Stimulated activated CD8-positive, alpha-beta memory T cell treated with anti-CD3 and anti-CD28 coated beads, Interleukin-4, amount 100 ng/mL, for 1 hour (primary cell): Measurements from ENCODE around the gene CLASP1.
"Not testable (repeated sequence)": the region's sequence is repeated elsewhere in the genome, so short reads cannot be mapped to it uniquely, and the experiment has no call there.

Experiments
- DNase-seq, 2 donors: peaks; one replicate each; pipeline ENCODE4 v3.0.0-alpha.2; 2020; ENCODE audit warnings: low read depth in 2 of 2, low spot score in 1 of 2

Gene CLASP1

GRCh38 chr2:121649149-121649595 is at the start of gene CLASP1:
CLASP1 (minus strand) TSS chr2:121649462; CDS start chr2:121605895, 43,567 bp downstream.
- DNase-seq: no peak

DNA sequence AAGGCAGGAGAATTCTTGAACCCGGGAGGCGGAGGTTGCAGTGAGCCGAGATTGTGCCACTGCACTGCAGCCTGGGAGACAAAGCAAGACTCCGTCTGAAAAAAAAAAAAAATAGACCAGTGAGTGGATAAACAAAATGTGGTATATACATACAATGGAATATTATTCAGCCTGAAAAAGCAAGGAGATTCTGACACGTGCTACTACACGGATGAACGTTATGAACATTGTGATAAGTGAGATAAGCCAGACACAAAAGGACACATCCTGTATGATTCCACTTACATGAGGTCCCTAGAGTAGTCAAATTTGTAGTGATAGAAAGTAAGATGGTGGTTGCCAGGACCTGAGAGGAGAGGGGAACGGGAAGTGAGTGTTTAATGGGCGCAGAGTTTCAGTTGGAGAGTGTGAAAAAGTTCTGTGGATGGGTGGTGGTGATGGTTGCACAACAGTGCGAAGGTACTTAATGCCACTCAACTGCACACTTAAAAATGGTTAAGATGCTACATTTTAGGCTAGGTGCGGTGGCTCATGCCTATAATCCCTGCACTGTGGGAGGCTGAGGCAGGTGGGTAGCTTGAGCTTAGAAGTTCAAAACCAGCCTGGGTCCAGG is 49.2 kb upstream of the CLASP1 start:
- no peak for DNase-seq

DNA sequence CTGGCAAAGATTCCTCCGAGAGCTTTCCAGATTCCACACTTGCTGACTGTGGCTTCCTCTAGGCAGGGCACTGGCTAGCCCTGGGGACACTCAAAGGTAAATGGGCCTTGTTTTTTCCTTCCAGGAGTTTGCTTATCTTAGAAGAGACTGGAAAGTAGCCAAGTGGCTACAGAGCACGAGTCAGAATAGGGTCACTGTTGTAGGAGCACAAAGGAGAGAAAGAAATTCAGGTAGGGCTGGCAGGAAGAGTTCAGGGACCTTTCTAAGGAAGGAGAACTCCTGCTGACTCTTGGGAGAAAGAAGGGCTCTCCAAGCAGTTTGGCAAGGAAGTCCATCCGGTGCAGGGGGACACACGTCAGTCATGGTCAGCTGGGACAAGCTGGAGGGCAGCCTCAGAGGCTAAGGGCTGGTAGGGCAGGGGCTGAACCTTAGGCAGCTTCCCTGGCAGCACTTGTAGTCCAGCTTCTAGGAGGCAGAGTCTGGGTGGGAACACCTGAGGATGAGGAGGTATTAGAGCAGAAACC is 47.9 kb upstream of the CLASP1 start:
- no peak for DNase-seq

GRCh38 chr2:121696410-121696930 is 47.2 kb upstream of the CLASP1 start:
- DNase-seq: no peak

DNA sequence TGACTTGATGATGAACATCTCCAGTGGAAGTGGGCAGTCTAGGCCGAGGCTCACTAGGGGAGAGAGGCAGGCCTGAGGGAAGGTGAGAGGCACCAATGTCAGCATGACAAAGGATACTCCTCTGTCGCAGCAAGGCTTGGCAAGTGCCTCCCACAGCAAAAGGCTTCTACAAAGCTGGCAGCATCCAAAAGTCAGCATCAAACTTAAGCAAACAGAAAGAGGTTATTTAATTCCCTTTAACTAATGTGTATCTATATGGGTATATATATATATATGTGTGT is 45.8 kb upstream of the CLASP1 start:
- no peak for DNase-seq

DNA sequence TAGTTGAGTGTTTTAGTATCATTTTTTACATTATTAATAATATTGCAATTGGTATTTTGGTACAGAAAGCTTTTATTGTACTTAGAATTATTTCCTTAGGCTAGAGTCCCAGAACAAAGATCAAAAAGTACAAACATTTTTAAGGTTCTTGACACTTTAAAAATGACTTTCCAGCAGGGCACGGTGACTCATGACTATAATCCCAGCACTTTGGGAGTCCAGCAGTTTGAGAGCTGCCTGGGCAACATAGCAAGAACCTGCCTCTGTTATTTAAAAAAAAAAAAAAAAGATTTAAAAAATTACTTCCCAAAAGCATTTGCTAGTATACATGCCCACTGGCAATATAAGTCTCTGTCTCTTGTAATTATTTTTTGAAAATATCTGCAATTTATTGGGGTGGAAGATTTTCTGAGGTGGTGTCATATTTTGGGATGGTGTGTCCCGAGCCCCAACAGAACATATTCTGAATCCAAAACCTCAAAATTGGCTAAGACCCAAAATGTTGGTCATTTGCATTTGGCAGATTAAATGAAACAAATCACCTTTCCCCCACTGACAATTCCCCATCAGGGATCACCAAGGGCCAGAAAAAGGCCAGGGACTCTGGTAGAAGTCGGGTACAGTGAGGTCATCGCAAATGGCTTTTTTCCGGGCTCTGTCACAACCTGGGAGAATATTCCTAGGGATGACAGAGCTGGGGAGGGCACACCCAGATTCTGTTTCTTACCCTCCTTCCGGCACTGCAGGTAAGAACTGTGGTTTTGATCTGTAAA is 45.3 kb upstream of the CLASP1 start:
- no peak for DNase-seq

GRCh38 chr2:121690572-121690971 is 41.3 kb upstream of the CLASP1 start:
- DNase-seq: not testable (repeated sequence)

- DNase-seq: no peak
These were observed 40.8 kb upstream of the CLASP1 start for GRCh38 chr2:121690095-121690494.

GRCh38 chr2:121689356-121689755 is 40.1 kb upstream of the CLASP1 start:
- DNase-seq: no peak

DNA sequence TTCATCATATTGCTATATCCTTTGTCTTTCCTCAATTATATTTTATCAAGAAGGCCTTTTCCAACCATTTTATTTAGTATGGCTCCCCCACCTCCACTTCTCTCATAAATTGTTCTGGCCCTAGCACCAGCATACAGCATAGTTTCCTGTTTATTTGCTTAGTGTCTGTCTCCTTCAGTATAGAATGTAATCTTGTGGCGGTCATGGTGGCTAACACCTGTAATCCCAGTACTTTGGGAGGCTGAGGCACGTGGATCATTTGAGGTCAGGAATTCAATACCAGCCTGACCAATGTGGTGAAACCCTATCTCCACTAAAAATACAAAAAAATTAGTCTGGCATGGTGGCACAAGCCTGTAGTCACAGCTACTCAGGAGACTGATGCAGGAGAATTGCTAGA is 39.6 kb upstream of the CLASP1 start:
- DNase-seq: no peak

GRCh38 chr2:121686902-121687301 is 37.6 kb upstream of the CLASP1 start:
- no peak for DNase-seq

DNA sequence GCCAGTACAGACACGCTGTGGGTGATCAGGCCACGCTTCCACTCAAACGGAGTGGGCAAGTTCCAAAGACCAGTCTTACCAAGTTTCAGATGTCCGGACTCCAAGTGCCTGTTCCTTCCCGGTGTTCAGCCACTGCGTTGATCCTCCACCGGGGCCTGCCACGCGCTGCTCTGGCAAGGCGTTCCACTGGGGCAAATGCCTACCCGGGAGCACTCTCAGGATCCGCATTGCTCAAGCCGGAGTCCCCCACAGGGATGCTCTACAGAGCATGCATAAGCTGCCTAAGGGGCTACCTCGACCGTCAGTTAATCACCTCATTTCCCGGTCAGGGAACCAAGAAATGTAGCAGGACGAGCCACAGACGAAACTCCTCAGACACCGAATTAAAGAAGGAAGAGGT is 37.0 kb upstream of the CLASP1 start:
- no peak for DNase-seq

DNA sequence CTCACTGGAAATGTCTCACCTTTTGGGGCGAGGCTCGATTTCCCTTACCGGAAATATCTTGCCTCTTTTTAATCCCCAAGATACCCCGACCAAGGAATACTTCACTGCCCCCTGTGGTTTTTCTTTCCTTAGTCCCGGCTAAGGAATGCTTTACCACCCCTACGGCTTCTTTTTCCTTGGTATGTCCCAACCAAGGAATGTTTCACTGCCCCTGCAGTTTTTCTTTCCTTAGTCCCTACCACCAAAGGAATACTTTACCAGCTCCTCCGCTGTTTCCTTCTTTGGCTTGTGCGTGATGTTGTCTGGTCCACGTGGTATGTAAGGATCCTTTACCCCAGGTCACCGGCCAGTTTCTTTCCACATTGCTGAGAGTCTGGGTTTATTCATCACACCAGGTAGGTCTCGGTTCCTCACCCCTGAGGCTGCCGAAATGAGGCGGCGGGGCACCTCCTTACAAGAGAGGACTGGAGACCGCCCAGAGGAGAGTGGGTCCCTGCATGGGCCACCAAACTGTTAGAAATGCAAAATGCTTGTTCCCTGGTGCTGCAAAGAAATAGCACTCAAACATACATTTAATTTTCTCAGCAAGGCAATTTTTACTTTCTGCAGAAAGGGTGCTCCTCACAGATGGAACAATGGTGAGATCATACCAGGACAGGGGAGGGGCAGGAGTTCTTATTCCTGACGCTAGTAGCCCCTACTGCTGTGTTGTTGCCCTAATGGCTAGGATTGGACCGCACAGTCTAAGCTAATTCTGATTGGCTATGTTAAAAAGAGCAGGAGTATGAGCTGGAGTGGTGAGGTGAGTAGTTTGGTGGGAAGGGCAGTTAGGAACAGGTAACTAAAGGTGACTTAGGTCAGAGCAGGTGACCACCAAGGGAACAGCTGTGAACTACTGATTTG is 33.4 kb upstream of the CLASP1 start:
- DNase-seq: no peak

- no peak for DNase-seq
These were observed 28.6 kb upstream of the CLASP1 start for GRCh38 chr2:121677855-121678254.

DNA sequence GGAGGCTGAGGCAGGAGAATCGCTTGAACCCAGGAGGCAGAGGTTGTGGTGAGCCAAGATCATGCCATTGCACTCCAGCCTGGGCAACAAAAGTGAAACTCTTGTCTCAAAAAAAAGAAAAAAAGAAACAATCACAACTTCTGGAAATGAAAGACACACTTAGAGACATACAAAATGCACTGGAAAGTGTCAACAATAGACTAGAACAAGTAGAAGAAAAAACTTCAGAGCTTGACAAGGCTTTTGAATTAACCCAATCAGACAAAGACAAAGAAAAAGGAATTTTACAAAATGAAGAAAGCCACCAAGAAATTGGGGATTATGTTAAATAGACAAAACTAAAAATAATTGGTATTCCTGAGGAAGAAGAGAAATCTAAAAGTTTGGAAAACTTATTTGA is 22.4 kb upstream of the CLASP1 start:
- DNase-seq: not testable (repeated sequence)

GRCh38 chr2:121670181-121670580 is 20.9 kb upstream of the CLASP1 start:
- DNase-seq: no peak

- no peak for DNase-seq
These were observed 18.4 kb upstream of the CLASP1 start for GRCh38 chr2:121667618-121668017.

DNA sequence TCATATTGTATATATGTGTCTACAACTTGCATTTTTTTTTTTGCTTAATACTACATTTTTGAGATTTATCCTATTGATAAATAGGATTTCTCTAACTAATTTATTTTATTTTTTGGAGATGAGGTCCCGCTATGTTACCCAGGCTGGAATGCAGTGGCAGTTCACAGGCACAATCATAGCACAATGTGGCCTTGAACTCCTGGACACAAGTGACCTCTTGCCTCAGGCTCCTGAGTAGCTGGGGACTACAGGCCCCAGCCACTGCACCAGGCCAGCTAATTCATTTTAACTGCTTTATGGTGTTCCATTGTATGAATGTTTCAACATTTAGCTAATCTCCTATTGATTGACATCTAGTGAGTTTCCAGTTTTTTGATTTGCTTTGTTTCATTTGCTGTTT is 16.8 kb upstream of the CLASP1 start:
- no peak for DNase-seq

- DNase-seq: no peak
These were observed 16.2 kb upstream of the CLASP1 start for GRCh38 chr2:121665504-121665903.

GRCh38 chr2:121664713-121665112 is 15.5 kb upstream of the CLASP1 start:
- DNase-seq: no peak

DNA sequence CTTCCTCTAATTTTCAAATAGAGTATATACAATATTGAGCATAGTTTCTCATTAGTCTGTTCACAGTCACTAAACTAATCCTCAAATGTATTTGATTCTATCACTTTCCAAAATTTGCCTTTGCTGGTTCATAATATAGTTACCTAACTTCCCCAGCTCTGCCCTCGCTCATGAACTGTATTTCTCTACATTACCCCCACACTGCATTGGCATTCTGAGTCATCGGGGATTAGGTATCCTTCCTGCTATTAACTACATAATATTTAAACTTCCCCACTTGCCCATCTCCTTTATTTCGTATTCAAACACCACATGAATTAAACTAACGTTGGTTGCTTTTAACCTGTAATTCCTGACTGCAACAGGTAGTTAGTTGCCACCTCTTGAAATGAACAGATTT is 14.8 kb upstream of the CLASP1 start:
- DNase-seq: no peak

DNA sequence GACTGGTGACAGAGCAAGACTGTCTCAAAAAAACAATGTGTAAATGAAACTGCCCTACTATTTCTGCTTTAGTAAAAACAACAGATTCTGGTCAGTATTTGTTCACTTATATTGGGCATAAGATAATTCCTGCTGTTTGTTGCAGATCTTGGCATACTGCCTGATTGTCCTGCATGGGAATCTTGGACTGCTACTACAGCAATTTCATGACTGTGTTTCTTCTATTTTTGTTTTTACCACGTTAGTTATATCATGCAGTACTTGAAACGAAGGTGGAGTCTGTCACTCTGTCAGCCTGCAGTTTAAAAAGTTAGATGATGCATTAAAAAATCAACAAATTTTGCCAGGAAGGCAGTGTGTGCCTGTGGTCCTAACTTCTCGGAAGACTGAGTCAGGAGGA is 14.2 kb upstream of the CLASP1 start:
- no peak for DNase-seq
